GM21723 (cell line): ENCODE results near the gene TGM2.

Source experiments
- ATAC-seq: cut with Tn5 transposase; IDR thresholded peaks from one replicate; pipeline ENCODE4 v1.9.1; 2021; ENCODE audit warnings: mild to moderate bottlenecking, moderate library complexity; ENCODE audit not compliant: unreplicated experiment

The TGM2 gene

DNA sequence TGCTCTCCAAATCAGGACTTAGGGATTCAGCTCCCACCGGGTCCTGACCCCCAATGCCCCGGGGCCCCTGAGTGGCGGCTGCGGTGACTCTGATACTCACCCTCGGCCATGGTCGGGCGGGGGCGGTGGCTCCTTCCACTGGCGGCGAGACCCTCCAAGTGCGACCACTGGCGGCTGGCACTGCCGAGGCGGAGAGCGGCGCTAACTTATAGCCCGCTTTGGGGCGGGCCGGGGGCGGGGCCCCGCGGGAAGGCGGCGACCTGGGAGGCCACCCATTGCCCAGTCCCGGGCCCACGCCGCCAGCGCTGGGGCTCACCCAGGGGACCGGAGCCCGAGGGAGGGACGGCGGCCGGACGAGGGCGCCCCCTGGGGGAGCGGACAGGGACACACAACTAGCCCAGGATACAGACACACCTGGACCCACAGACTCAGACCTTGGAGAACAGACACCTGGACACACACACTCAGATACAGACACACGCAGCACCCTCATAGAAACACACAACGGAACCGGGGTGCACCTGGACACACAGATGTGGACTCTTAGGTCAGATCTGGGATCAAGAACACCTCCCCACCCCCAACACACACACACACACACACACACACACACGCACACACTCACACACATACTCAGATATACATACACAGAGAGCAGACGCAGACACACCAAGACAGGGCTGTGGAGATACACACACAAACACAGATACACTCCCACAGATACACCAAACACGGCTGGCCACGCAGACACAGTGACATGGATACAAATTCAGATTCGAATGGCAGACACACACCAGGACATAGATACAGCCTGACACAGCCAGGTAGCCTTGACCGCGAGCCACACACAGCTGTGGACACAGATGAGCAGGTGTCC, at the start of gene TGM2:
TGM2 (minus strand) TSS at position 182 of the 877 bp plus-strand sequence; CDS start at position 110, 72 bp downstream.
- ATAC-seq, result peak; percentile 83

DNA sequence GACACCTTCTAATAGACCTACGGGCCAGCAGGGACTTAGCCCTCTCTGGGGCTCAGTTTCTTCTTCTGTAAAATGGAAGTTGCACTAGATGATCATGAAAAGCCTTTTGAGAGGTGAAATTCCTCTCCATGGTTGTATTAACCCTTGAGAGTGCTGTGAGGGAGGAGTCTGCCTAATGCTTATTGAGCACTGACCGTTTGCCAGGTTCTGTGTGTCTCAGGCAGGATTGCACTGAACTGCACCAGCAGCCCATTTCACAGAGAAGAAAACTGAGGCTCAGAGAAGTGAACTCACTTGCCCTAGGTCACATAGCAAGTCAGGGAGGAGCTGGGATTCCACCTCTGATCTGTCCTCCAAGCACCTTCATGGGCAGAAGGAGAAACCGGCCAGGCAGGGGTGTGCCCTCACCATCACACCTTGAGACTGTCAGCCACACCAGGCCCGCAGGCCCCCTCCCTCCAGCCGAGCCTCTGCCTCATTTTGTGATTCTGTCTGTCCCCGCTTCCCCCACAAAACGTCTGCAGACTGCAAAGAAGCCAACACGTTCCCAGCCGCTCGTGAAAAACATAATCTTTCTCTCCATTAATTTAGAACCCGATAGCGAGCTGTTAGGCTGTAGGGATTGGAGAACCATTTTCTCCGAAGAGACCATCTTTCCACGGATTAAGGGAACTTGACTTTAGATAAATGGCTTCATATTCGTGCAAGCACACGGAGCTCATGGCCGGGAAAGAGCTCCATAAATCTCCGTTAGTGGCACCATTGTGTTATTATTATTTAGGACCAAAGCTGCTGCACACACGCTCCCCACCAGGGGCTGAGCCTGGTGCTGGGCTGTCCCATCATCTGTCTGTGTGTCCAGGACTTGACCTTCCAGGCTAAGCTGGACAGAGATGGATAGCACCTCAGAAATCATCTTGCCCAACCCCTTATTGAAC, 49.5 kb upstream of the TGM2 start:
- no peak for ATAC-seq

DNA sequence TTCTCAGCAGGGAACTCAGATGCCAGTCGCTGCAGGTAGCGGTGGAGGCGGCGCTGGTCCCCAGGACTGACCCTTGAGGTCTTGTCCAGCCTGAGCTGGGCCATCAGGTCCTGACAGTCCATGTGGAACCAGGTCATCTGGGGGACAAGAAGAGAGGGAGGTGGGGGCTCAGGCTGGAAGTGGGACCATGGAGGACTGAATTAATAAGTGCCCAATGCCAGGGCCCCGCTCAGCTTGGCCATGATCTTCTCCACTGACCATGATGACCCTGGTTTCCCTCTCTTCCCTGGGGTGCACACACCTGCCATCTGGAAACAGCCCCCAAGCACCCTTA, 48.5 kb upstream of the TGM2 start:
- ATAC-seq, result no peak

DNA sequence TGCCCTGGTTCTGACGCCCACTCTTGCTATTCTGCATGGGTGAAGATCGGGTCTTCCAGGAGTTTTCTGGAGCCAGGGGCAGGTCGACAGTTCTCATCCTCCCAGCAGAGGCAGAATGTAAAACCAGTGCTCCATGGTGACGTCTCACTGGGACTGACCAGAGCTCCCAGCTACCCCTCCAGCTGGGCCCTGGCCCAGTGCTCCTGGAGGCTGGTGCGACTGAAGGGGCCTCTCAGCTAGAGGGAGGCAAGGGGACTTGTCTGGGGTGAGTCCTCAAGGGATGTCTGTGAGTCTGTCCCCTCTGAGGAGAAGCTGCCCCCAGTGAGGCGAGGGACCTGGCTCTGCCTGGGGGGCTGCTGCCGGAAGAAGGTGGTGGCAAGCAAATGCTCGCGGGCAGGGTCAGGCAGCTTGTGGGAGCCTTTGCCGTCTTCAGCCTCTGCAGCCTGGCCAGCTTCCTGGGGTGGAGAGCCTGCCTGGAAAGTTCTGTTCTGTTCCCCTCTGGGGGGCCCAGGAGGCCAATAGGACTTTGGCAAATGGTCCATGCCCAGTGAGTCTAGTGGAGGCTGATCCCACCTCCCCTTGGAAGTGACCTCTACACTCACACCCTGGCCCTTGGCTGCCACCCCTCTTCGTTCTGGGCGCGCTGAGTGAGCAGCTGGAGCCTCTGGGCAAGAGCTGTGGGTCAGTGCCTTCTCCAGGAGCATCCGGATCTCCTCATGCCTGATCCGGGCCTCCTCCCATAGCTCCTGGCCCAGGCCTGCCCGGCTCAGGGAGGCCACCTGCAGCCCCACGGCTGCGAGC, 47.9 kb upstream of the TGM2 start:
- ATAC-seq, result no peak

DNA sequence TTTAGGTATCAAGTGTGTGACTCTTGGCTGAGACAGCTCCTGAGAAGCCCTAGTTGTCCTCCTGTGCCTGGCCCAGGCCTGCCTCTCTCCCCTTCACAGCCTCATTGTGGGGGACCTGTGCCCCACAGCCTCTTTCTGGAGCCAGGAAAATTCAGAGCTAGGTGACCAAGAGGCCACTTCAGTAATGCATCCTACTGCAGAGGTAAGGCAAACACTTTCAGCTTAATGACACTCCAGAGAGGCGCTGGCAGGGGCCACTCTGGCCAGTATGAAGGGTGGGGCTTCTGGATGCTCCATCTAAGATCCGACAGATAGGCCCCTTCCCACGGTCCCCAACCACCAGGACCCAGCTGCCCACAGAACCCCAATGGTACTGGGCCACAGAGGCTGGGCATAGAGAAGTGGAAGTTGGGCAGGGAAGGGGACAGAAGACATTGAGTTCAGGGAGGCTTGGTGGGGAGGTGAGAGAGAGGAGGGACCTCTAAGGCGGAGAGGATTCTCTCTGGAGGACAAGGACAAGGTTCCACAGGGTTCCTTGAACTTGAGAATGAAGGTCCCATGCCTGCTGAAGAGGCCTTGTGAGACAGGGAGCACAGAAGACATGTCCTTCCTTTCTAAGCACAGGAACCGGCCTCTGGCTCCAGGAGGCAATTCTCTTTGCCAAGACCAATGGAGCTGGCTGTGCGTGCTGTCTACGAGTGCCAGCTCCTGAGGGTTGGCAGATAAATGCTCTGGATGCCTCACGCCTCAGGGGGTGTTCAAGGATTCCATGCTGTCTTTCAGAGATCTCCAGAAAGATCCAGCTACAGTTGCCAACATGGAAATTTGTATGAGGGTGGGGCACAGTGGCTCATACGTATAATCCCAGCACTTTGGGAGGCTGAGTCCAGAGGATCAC, 46.4 kb upstream of the TGM2 start:
- no peak for ATAC-seq

DNA sequence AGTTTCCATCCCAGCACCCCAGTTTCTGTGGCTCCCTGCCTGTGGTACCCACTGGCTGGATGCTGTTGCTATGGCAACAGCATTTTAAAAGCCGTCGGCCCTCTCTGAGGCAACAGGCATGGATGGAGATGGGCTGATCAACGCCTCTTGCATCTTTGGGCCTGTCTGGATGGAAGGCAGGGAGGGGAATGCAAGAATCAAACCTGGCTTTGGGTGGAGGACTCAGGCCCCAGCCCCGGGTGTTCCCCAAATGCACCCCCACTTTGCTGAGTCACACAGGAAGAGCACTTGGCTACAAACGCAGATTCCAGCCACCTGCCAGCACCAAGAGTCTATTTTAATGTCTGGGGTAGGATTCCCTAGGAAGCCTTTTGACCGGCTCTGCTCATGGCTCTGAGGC, 45.7 kb upstream of the TGM2 start:
- ATAC-seq, result no peak

DNA sequence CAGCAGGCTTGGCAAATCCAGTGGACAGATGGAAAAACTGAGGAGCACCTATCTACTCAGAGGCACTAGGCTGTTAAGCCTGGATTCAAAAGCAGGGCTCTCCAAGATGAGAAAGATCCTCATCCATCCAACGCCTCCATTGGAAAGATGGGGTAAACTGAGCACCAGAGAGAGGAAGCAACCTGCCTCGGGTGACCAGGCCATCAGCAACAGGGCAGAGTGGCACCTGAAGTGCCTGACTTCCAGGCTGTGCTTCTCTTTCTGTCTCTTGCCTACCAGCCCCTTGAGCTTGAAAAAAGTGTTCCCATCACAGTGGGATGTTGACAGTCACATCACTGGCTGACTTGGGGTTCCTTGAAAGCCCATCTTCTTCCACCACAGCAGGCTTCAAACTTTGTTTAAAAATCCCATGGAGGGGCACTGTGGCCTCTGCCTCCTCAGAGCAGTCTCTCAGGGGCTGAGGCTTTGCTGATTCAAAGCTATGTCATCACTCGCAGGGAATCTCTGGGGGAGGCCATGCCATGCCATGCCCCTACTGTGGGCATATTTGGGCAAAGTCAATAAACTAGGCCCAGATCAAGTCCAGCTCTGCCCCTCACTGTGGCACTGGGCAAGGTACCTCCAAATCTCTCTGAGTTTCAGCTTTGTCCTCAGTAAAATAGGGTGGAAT, 44.8 kb upstream of the TGM2 start:
- no peak for ATAC-seq

DNA sequence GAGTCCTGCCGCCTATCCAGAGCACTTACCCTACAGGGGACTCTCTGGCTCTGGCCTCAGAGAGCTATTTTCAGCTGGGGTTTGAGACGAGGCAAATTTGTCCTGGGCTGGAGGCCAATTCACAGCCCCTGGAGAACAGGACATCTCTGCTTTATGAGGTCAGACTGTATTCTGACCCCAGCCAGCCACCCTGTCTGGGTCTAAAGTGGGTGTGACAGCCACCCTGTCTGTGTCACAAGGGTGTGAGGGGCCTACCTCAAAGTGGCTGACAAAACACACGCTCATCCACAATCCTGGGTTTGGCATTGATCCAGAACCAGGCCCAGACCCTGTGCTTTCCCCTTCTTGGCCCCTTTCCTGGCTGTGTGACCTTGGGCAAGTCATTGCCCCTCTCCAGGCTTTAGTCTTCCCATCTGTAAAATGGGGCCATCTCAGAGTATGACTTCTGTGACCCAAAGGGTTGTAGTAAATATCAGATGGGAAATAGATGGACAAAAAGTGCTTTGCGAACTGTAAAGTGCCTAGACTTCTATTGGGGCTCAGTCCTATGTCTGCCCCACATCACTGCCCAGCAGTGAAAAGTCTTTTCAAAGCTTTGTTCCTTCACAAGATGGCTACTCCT, 44.1 kb upstream of the TGM2 start:
- no peak for ATAC-seq

DNA sequence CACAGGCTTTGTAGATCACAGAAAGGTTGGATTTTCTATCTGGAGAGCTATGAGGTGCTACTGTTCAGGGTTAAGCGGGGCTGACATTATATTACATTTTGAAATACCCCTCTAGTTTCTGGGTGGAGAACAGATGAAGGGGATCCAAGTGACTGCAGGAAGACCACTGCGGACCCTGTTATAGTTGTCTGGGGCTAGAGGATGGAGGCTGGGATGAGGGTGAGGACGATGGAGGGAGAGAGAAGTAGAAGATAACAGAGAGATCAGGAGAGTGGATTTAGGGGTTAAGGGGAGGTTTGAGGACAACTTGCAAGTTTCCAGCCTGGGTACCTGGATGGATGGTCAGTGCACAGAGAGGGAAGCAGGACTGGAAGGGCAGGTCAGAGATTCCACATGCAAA, 43.5 kb upstream of the TGM2 start:
- ATAC-seq, result no peak

DNA sequence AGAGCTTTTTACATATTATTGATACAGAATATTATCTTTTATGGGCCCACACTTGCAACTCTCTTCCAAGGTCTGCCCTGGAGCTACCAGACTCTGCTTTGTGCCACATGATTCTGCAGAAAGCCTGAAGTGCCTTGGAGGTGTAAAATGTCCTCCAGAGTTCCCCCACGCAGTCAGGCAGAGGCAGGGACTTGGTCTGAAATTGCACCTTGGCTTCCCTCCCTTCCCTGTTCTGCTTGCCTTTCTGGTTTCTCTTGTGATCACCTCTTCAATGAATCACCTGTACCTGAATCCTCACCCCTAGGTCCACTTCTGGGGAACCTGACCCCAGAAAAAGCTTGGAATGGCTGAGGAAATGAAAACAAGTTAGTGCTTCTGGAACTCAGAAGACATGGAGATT, 43.0 kb upstream of the TGM2 start:
- no peak for ATAC-seq

DNA sequence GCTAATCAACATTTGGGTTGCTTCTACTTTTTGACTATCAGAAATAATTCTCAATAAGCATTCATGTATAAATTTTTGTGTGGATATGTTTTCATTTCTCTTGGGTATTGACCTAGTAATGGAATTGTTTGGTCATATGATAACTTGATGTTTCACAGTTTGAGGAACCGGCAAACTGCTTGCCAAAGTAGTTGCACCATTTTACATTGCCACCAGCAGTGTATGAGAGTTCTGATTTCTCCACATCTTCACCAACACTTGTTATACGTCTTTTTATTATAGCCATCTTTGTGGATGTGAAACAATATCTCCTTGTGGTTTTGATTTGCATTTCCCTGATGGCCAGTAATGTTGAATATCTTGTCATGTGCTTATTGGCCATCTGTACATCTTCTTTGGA, 42.6 kb upstream of the TGM2 start:
- ATAC-seq, result no peak

DNA sequence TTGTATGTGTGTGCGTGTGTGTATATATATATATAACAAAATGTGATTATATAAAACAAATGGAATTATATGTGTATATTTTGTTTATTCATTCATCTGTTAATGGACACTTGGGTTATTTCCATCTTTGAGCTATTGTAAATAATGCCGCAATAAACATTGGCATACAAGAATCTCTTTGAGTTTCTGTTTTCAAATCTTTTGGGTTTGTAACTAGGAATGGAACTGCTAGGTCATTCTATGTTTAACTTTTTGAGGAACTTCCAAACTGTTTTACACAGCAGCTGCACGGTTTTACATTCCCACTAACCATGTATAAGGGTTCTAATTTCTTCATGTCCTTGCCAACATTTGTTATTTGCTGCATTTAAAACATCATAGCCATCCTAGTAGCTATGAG, 39.9 kb upstream of the TGM2 start:
- no peak for ATAC-seq

DNA sequence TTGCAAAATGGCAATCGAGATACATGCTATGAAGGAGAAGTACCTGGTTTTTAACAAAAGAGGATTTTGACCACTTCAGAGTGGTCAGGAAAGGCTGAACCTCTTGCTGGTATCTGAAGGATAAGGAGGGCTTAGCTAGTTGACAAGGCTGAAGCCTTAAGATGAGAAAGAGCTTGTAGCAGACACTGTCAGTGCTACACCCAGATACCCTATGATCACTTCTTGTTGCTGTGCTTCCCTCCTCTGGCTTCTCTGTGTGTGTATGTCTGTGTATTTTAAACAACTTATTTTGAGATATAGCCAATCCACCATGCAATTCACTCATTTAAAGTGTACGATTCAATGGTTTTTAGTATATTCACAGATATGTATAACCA, 38.9 kb upstream of the TGM2 start:
- ATAC-seq, result no peak

DNA sequence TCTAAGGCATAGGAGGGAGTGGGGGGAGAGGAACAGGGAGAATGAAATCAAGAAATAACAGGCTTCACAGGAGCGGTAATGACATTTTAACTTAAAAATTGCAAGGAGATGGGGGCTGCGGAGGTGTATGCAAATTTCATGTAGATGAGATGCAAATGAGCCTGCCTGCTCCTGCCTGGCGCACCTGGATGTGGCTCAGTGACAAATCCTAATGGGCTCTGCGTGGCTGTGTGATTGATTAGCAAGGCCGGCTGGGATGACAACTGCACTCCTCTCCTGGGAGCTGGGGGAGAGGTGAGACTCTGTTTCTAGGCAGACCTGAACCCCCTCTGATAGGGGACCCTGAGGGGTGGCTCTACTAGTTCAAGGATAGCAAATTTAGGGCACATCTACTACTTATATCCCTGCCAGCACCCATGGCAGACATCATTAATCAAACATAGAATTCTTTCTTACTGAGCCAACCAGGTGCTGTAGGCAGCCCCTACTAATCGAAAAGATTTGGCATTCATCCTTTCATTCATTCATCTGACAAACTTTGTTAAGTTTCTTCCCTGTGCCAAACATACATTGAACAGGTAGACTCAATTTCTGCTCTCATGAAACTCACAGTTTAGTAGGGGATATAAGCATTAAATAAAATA, 38.4 kb upstream of the TGM2 start:
- no peak for ATAC-seq

DNA sequence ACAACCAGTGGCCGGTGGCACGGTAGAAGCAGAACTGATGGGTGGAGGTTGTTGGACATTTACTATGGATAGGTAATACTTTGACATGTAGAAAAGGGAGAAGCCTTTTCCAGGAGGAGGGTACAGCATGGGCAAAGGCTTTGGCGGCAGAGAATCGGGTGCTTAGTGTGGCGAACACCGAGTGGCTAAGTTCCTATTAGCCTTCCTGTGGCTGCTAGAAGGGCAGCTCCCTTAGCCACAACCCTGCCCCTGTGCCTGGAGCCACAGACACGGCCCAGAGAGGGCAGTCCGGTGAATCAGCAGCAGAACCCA, 37.9 kb upstream of the TGM2 start:
- no peak for ATAC-seq

DNA sequence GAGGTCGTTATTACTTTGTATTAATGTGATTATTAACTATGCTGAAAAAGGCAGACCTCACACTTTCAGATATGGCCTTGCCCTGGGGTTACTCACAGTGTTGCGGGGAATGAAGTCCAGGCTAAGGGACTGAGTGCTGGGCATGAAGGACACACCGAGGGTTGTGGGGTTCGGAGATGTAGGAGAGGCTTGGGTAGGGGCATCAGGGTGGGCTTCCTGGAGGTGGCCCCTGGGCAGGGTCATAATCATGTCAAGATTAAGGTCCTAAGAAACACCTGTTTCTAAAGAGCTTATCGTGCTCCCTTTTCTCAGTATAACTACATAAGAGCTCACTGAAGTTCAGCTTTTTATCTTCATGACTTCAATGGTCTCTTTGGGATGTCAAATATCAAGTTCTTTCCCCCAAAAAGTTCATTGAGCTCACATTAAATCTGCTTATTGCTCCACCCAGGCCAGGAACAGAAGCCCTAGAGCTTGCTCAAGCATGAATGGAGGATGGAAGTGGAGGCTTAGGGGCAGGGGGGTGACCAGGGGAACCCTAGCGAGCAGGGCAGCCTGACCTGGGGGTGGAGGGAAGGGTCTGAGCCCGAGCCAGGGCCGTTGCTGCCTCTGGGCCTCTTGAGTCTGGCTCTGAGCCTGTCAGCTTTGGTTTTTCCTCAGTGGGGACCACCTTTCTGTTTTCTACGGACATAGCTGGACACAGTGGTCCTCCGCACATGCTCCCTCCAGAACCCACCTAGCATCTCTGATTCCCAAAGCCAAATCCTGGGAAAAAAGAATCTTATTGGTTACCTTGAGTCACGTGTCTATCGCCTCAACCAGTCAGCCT, 37.3 kb upstream of the TGM2 start:
- ATAC-seq, result no peak

DNA sequence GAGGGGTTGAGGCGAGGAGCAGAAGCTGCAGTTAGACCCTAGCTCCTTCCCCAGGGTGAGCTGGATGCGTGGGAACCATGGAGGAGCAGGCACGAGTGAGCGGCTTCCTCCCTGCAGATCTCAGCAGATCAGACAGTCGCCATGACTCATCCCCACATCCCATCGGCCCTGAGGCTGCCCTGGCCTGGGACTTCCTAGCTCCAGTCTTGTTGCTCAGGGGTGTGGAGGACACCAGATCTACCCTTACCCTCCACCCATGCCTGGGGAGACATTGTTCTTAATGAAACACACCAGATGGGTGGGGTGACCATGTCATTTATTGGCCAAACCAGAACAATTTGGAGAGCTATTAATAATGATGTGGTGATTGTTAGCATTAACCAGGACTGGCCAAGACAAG, 36.3 kb upstream of the TGM2 start:
- no peak for ATAC-seq

DNA sequence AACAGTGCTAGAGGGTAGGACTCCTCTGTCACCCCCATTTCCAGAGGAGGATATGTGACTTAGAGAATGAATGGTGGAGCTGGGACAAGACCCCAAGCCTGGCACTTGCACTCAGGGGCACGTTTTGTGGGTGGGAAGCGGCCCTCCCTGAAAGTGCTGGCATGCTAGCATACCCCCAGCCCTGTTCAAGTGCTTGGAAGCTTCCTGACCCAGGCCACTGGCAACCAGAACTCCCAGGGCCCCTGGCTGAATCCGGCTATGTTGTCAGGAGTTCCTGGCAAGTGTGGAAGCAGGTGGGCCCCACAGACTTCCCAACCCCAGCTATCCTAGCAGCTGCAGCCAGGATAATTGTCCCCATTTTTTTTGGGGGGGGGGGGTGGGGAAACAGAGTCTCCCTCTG, 35.6 kb upstream of the TGM2 start:
- ATAC-seq, result no peak
